ENCODE data around the gene TRAPPC10. TPM values are rescaled to one million over a fixed set of nuclear protein-coding genes. Genes with fewer than 3 reads are reported as not detected.

The TRAPPC10 gene
- total and polyA plus RNA-seq, 3 experiments from 2014 or later, result 45.1 to 54.7 (median 50.0) TPM

DNA sequence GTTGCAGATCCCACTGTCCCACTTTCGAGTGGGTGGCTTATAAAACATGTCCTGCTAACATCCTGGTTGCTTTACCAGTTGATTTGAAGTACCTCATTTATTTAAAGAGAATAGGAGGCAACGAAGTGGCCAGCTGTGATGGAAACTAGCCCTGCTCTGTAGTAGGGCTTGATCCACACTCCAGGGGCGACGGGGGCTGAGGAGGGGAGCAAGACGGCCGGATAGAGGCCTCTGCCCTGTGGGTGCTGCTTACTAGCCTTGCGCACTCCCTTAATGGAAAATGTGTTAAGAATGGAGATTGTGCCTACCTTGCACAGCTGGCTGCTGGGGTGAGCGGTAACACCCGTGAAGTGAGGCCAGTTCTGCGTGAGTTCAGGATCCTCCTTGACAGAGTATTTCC, 54.0 kb downstream of the TRAPPC10 start:
- peaks cover 22% of the 10 kb centered on the region for H3K4me1 ChIP-seq (ENCODE audit: insufficient read depth, low read length)
- peaks cover 4 to 80% (median 32%) of the 10 kb centered on the region in 3 donors for H3K36me3 Mint-ChIP-seq
- peak overlapping the region in 4 of 7 donors; percentile 61 to 86 (median 78) for H3K4me3 Mint-ChIP-seq
- H3K4me1 Mint-ChIP-seq, result peaks cover 36 to 61% (median 49%) of the 10 kb centered on the region in 3 donors
- H3K4me3 ChIP-seq (ENCODE audit: low read length), result no peak overlapping the region
- POLR2A ChIA-PET, result interaction anchor here (2.2 kb wide), 1 partner anchor 17 kb away, joined by 12 read pairs; no protein-coding TSS in a partner anchor
- H3K27ac Mint-ChIP-seq, result peak overlapping the region; percentile 93 to 100 (median 99)
- peaks cover 0 to 2% of the 10 kb centered on the region in 2 donors for H3K27me3 Mint-ChIP-seq
- H3K36me3 ChIP-seq (ENCODE audit: insufficient read depth, low read length), result peaks cover 34% of the 10 kb centered on the region
- H3K27me3 ChIP-seq (ENCODE audit: insufficient read depth, low read length, poor library complexity, severe bottlenecking), result no peaks in the 10 kb centered on the region
- H3K9me3 ChIP-seq (ENCODE audit: low read length), result no peaks in the 10 kb centered on the region
- peak overlapping the region; percentile 68 for H3K27ac ChIP-seq (ENCODE audit: low read depth, low read length)
- DNase-seq, result no peak
- H3K9me3 Mint-ChIP-seq, result no peaks in the 10 kb centered on the region
- CTCF ChIA-PET, result interaction anchor here (1.3 to 1.5 kb wide), 3 partner anchors 9 to 232 kb away, joined by 5 to 11 read pairs (median 7); no protein-coding TSS in a partner anchor

DNA sequence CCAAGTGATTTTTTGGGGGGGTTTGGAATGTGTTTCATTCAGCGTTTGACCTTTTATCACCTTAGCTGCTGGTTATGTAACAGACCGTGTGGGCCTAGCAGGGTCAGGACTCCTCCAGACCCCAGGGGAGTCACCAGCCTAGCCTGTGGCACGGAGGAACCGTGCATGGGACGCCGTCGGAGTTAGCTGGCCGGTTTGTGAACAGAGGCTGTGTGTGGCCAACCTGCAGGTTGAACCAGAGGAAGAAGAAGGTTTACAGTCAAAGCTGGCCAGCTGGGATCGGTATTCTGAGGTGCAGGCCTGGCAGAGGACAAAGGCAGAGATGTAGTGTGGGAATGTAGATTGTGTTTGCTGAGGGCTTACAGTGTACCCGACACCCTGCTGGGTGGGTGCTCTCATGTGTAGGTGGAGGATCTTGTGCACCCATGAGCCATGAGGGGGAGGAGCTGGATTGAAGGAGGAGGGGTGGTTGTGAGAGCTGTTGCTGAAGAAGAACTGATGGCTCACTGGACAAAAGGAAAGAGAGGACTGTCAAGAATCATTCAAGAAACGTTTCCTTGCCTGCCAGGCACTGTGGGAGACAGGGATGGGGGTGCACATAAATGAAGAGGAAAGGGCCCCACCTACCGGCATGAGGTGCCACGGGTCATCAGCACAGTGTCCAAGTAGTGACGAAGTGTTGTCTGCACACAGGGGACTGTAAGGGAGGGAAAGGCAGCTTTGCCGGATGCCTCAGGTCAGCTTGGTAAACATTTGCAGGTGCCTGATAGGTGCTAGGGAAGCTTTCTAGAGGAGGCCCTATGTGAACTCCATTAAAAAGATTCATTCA, 55.1 kb downstream of the TRAPPC10 start:
- Histone ChIP-seq H3K9me3 (ENCODE audit: low read length) (no peaks in the 10 kb centered on the region), H3K27me3 (ENCODE audit: insufficient read depth, low read length, poor library complexity, severe bottlenecking) (no peaks in the 10 kb centered on the region), H3K36me3 (ENCODE audit: insufficient read depth, low read length) (peaks cover 34% of the 10 kb centered on the region), H3K27ac (ENCODE audit: low read depth, low read length) (no peak overlapping the region), H3K4me1 (ENCODE audit: insufficient read depth, low read length) (peaks cover 22% of the 10 kb centered on the region), H3K4me3 (ENCODE audit: low read length) (no peak overlapping the region)
- Mint-ChIP-seq H3K27ac (peak overlapping the region; percentile 71 to 100 (median 99)), H3K4me1 (peaks cover 39 to 65% (median 53%) of the 10 kb centered on the region in 3 donors), H3K9me3 (no peaks in the 10 kb centered on the region), H3K36me3 (peaks cover 4 to 87% (median 36%) of the 10 kb centered on the region in 3 donors), H3K4me3 (no peak overlapping the region), H3K27me3 (peaks cover 0 to 2% of the 10 kb centered on the region in 2 donors)
- CTCF ChIA-PET, result interaction anchor here (1.8 kb wide), 1 partner anchor 16 kb away, joined by 5 read pairs; no protein-coding TSS in a partner anchor
- POLR2A ChIA-PET, result interaction anchor here (2.2 kb wide), 1 partner anchor 16 kb away, joined by 12 read pairs; no protein-coding TSS in a partner anchor
- DNase-seq, result no peak

DNA sequence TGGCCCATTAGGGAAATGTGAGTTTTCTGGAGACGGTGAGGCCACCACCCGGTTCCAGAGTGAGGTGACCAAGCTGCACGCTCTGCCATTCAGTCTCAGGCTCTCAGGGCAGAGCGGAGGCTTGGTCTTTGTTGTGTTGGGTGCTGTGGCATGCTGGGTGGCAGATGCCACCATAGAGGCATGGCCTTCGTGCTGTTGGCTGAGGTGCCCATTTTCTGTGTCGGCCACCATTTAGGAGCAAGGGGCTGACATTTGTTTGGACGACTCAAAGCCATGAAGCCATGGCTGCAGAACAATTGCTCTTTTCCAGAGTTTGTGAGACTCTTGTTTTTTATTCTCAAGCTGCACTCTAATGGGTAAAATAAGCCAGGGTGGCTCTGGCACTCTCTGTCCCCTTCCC, 58.3 kb downstream of the TRAPPC10 start:
- Histone ChIP-seq H3K4me1 (ENCODE audit: insufficient read depth, low read length) (peaks cover 25% of the 10 kb centered on the region), H3K4me3 (ENCODE audit: low read length) (no peak overlapping the region), H3K27me3 (ENCODE audit: insufficient read depth, low read length, poor library complexity, severe bottlenecking) (no peaks in the 10 kb centered on the region), H3K36me3 (ENCODE audit: insufficient read depth, low read length) (peaks cover 35% of the 10 kb centered on the region), H3K27ac (ENCODE audit: low read depth, low read length) (no peak overlapping the region), H3K9me3 (ENCODE audit: low read length) (no peaks in the 10 kb centered on the region)
- no peak for DNase-seq
- ChIA-PET CTCF (no interaction called here), POLR2A (no interaction called here)
- peak overlapping the region in 4 of 8 donors; percentile 41 to 90 (median 68) for H3K27ac Mint-ChIP-seq
- no peaks in the 10 kb centered on the region for H3K9me3 Mint-ChIP-seq
- peaks cover 35 to 62% (median 58%) of the 10 kb centered on the region in 3 donors for H3K4me1 Mint-ChIP-seq
- H3K27me3 Mint-ChIP-seq, result peaks cover 0 to 2% of the 10 kb centered on the region in 2 donors
- H3K36me3 Mint-ChIP-seq, result peaks cover 4 to 86% (median 32%) of the 10 kb centered on the region in 3 donors
- H3K4me3 Mint-ChIP-seq, result no peak overlapping the region

DNA sequence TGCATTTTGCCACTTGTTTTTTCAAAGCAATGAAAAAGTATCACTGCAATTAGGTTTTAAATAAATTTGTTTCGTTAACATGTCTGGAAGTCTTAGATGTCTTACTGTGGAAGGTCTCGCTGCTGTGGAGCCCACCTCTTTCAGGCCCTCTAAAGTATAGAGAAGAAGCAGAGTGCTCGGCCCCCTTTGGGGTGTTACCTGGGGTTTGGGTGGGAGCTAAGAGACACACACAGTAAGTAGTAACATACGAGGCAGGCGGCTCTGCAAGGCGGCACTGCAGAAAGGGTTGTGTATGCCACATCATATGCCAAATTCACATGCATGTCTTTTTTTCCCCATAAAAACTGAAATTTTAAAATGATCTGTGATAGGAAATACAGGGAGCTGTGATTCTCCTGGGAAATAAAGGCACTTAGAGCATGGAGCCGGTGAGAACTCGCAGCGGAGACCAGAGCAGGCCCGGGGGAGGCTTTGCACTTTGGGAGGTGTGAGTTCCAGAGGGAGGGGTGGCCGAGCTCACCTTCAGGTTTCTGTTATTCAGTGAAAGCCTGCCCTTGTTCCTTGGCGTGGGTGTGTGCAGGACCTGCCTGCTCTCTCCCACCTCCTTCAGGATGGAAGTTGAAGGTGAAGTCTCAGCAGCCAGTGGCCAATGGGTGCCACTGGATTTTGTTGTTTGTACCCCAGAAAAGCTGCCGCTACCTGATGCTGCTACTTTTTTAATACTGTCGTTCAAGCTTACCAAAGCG, 59.4 kb downstream of the TRAPPC10 start:
- H3K36me3 ChIP-seq (ENCODE audit: insufficient read depth, low read length), result peaks cover 41% of the 10 kb centered on the region
- CTCF ChIA-PET, result no interaction called here
- H3K9me3 Mint-ChIP-seq, result no peaks in the 10 kb centered on the region

DNA sequence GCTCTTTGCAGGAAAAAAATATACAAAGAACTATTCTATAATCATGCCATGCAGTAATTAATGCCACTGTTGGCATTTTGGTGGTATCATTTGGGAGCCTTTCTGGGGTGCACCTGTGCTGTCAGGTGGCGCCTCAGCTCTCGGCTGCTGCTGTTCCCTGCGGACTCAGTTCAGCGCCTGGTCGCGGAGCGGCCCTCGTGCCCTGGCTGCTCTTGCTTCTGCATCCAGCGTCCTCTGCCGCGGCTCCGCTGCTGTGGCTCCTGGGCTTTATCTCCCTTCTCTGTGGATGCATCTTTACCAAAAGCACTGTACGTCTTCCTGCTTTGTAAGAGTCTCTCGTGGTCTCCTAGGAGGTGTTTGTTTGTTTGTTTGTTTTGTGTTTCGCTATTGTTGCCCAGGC, 60.0 kb downstream of the TRAPPC10 start:
- Histone ChIP-seq H3K4me3 (ENCODE audit: low read length) (no peak overlapping the region), H3K36me3 (ENCODE audit: insufficient read depth, low read length) (peaks cover 40% of the 10 kb centered on the region), H3K9me3 (ENCODE audit: low read length) (no peaks in the 10 kb centered on the region), H3K27ac (ENCODE audit: low read depth, low read length) (no peak overlapping the region), H3K4me1 (ENCODE audit: insufficient read depth, low read length) (peaks cover 11% of the 10 kb centered on the region), H3K27me3 (ENCODE audit: insufficient read depth, low read length, poor library complexity, severe bottlenecking) (no peaks in the 10 kb centered on the region)
- ChIA-PET CTCF (no interaction called here), POLR2A (no interaction called here)
- DNase-seq, result no peak
- no peaks in the 10 kb centered on the region for H3K27me3 Mint-ChIP-seq
- peaks cover 9 to 83% (median 31%) of the 10 kb centered on the region in 3 donors for H3K36me3 Mint-ChIP-seq
- no peak overlapping the region for H3K4me3 Mint-ChIP-seq
- peaks cover 31 to 53% (median 50%) of the 10 kb centered on the region in 3 donors for H3K4me1 Mint-ChIP-seq
- peak overlapping the region in 4 of 8 donors; percentile 41 to 86 (median 74) for H3K27ac Mint-ChIP-seq
- no peaks in the 10 kb centered on the region for H3K9me3 Mint-ChIP-seq

More for the DNA sequence above, 59.4 kb downstream of the TRAPPC10 start:
- no peak overlapping the region for H3K4me3 ChIP-seq (ENCODE audit: low read length)
- no peaks in the 10 kb centered on the region for H3K9me3 ChIP-seq (ENCODE audit: low read length)
- H3K27me3 ChIP-seq (ENCODE audit: insufficient read depth, low read length, poor library complexity, severe bottlenecking), result no peaks in the 10 kb centered on the region
- H3K27ac ChIP-seq (ENCODE audit: low read depth, low read length), result no peak overlapping the region
- no peak for DNase-seq
- H3K4me1 ChIP-seq (ENCODE audit: insufficient read depth, low read length), result peaks cover 16% of the 10 kb centered on the region
- Mint-ChIP-seq H3K4me1 (peaks cover 31 to 55% (median 51%) of the 10 kb centered on the region in 3 donors), H3K27ac (peak overlapping the region in 6 of 8 donors; percentile 41 to 91 (median 54)), H3K27me3 (no peaks in the 10 kb centered on the region), H3K36me3 (peaks cover 4 to 83% (median 32%) of the 10 kb centered on the region in 3 donors), H3K4me3 (no peak overlapping the region)
- POLR2A ChIA-PET, result no interaction called here

DNA sequence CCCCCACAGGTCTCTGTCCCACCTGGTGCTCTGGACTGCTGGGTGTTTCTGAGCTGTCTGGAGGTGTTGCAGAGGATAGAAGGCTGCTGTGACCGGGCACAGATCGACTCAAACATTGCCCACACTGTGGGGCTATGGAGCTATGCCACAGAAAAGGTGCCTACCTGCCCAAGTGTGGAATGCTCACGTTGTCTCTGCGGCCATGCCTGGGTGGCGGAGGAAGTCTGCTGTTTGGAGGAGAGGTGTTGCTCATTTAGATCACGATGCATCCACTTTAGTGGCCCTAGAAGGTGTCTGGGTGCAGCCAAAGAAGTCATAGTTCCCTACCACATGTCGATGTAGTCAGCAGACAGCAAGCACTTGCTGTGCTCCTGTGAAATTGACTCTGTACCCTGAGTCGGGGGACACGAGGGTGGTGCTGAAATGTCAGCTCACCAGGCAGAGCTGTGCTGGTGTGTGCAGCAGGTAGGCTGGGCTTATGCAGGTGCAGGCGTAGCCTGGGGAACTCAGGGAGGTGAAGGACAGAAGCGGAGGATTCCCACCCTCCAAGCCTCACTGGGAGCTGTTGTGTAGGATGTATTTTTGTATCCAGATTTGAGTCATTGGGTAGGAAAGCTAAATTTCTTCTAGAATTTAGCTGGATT, 62.3 kb downstream of the TRAPPC10 start:
- H3K4me3 ChIP-seq (ENCODE audit: low read length), result no peak overlapping the region
- CTCF ChIA-PET, result interaction anchor here (3.0 to 3.2 kb wide), 2 partner anchors 9 to 10 kb away, joined by 11 to 19 read pairs; no protein-coding TSS in a partner anchor
- no peaks in the 10 kb centered on the region for H3K9me3 ChIP-seq (ENCODE audit: low read length)
- no peaks in the 10 kb centered on the region for H3K9me3 Mint-ChIP-seq
- H3K27ac Mint-ChIP-seq, result peak overlapping the region; percentile 13 to 94 (median 87)
- POLR2A ChIA-PET, result no interaction called here
- no peak overlapping the region for H3K27ac ChIP-seq (ENCODE audit: low read depth, low read length)
- H3K27me3 Mint-ChIP-seq, result no peaks in the 10 kb centered on the region
- peaks cover 22% of the 10 kb centered on the region for H3K4me1 ChIP-seq (ENCODE audit: insufficient read depth, low read length)
- peaks cover 47% of the 10 kb centered on the region for H3K36me3 ChIP-seq (ENCODE audit: insufficient read depth, low read length)
- H3K36me3 Mint-ChIP-seq, result peaks cover 16 to 84% (median 37%) of the 10 kb centered on the region in 3 donors
- H3K27me3 ChIP-seq (ENCODE audit: insufficient read depth, low read length, poor library complexity, severe bottlenecking), result no peaks in the 10 kb centered on the region
- peak in 4 of 5 donors; percentile 44 to 57 (median 48) for DNase-seq
- H3K4me3 Mint-ChIP-seq, result peak overlapping the region in 6 of 7 donors; percentile 7 to 71 (median 48)
- H3K4me1 Mint-ChIP-seq, result peaks cover 42 to 61% (median 60%) of the 10 kb centered on the region in 3 donors

DNA sequence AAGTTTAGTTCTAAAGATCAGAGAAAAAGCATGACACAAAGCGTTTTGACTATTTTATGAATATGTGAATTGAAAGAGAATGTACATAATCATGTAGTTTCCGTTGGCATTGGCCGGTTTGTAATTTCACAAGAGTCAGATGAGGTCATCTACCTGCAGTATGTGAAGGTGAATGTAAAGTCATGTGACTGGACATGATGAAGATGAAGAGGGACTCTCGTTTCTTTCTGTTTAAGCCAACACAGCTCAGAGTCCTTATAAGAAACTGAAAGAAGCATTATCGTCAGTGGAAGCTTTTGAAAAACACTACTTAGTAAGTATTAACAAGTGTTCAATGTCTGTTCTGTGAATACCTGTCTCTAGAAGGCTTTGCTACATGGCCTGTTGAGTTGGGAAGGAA, 64.2 kb downstream of the TRAPPC10 start:
- Histone ChIP-seq H3K27ac (ENCODE audit: low read depth, low read length) (no peak overlapping the region), H3K27me3 (ENCODE audit: insufficient read depth, low read length, poor library complexity, severe bottlenecking) (no peaks in the 10 kb centered on the region), H3K4me3 (ENCODE audit: low read length) (no peak overlapping the region), H3K4me1 (ENCODE audit: insufficient read depth, low read length) (peaks cover 31% of the 10 kb centered on the region), H3K36me3 (ENCODE audit: insufficient read depth, low read length) (peaks cover 53% of the 10 kb centered on the region), H3K9me3 (ENCODE audit: low read length) (no peaks in the 10 kb centered on the region)
- peaks cover 48 to 71% (median 67%) of the 10 kb centered on the region in 3 donors for H3K4me1 Mint-ChIP-seq
- H3K36me3 Mint-ChIP-seq, result peaks cover 25 to 88% (median 42%) of the 10 kb centered on the region in 3 donors
- H3K4me3 Mint-ChIP-seq, result peak overlapping the region in 2 of 7 donors; percentile 9 to 39
- peak overlapping the region; percentile 14 to 94 (median 67) for H3K27ac Mint-ChIP-seq
- H3K9me3 Mint-ChIP-seq, result no peaks in the 10 kb centered on the region
- DNase-seq, result no peak
- POLR2A ChIA-PET, result no interaction called here
- CTCF ChIA-PET, result interaction anchor here (3.0 to 3.2 kb wide), 2 partner anchors 8 to 11 kb away, joined by 11 to 19 read pairs; no protein-coding TSS in a partner anchor
- H3K27me3 Mint-ChIP-seq, result no peaks in the 10 kb centered on the region

All from CD8-positive, alpha-beta memory T cell (primary cell).